ENCODE measurements around the gene CNTNAP5. TPM values are rescaled to one million over a fixed set of nuclear protein-coding genes. Genes with fewer than 3 reads are reported as not detected.

The CNTNAP5 gene
- total and polyA plus RNA-seq, 2 of the 8 experiments (the other 6 are each of a cell fraction or from before 2014, with no cell fraction given): 0.11 to 0.76 TPM

- H3K56ac ChIP-seq (replicated peaks; ENCODE audit: insufficient read length, low read depth, low read length): no peak overlapping the region
- H3K4me1 ChIP-seq (replicated peaks in 1 of 4; ENCODE audit: control insufficient read depth in 3 of 4, insufficient read depth in 4 of 4, low read length in 3 of 4): no peaks in the 10 kb centered on the region
- H3K9me3 ChIP-seq (ENCODE audit: insufficient read depth in 2 of 2, low read depth in 1 of 2, low read length in 1 of 2): no peaks in the 10 kb centered on the region; a peak in 1 of 4 replicates
- no peak overlapping the region for H3K9ac ChIP-seq (replicated peaks in 1 of 4; ENCODE audit: extremely low read depth in 1 of 4, low read depth in 3 of 4, low read length in 3 of 4)
- no peak for FAIRE-seq
- no peak overlapping the region for H3K23ac ChIP-seq (ENCODE audit: insufficient read length)
- no peak overlapping the region for H2AK5ac ChIP-seq (ENCODE audit: low read depth, low read length)
- no peaks in the 10 kb centered on the region for H3K36me3 ChIP-seq (ENCODE audit: control insufficient read depth in 2 of 4, insufficient read depth in 4 of 4, low read length in 3 of 4)
- H3K18ac ChIP-seq (ENCODE audit: extremely low read depth, low read length): no peak overlapping the region
- H2AFZ ChIP-seq (ENCODE audit: low read length): no peak overlapping the region
- H3K79me1 ChIP-seq (ENCODE audit: low read depth, low read length): no peaks in the 10 kb centered on the region
- H2BK20ac ChIP-seq (ENCODE audit: low read length): no peak overlapping the region
- H4K5ac ChIP-seq (ENCODE audit: insufficient read length, low read depth, low read length): no peak overlapping the region
- no peak overlapping the region for H3K14ac ChIP-seq (ENCODE audit: insufficient read length)
- ChIA-PET POLR2A (ENCODE audit: partially characterized antibody) (no interaction called here), CTCF (ENCODE audit: partially characterized antibody) (interaction anchor here (0.7 kb wide), 1 partner anchor 27 kb away, joined by 3 read pairs; no protein-coding TSS in a partner anchor)
- H3K4me3 ChIP-seq (ENCODE audit: extremely low read depth in 1 of 4, insufficient read depth in 2 of 4, low read depth in 3 of 4, low read length in 4 of 4): no peak overlapping the region
- no peak overlapping the region for H3K4ac ChIP-seq (replicated peaks; ENCODE audit: insufficient read length, low read depth, low read length)
- H2BK15ac ChIP-seq (ENCODE audit: low read length): no peak overlapping the region
- no peak overlapping the region for H3K4me2 ChIP-seq (ENCODE audit: insufficient read depth in 1 of 2, low read depth in 2 of 2, low read length in 2 of 2)
- WGBS, 2 experiments (ENCODE audit: extremely low coverage in 1 of 2, insufficient coverage in 1 of 2, insufficient read length in 1 of 2, insufficient replicate concordance in 2 of 2, low coverage in 1 of 2, low lambda C conversion rate in 2 of 2, missing lambda C conversion rate in 1 of 2): 93% methylated on average over 2 of the region's 2 CpGs; no CpG with 5 or more reads in 1 of the 2 experiments
- no peak for DNase-seq (ENCODE audit: low read depth in 1 of 2, low spot score in 2 of 2)
- H4K8ac ChIP-seq (ENCODE audit: extremely low read depth, insufficient read depth, low read length): no peak overlapping the region
- no peak overlapping the region for H2BK120ac ChIP-seq (replicated peaks; ENCODE audit: low read depth, low read length)
- no peaks in the 10 kb centered on the region for H3K23me2 ChIP-seq (ENCODE audit: low read depth, low read length)
- H3K79me2 ChIP-seq (ENCODE audit: control insufficient read depth in 1 of 2, insufficient read depth in 2 of 2, low read length in 2 of 2): no peaks in the 10 kb centered on the region
- H3K27ac ChIP-seq (ENCODE audit: low read depth, low read length): no peak overlapping the region
- H3K27me3 ChIP-seq (replicated peaks in 1 of 4; ENCODE audit: control insufficient read depth in 3 of 4, extremely low read depth in 1 of 4, insufficient read depth in 3 of 4, low read length in 3 of 4): no peaks in the 10 kb centered on the region
- H4K20me1 ChIP-seq (replicated peaks in 1 of 2; ENCODE audit: control insufficient read depth in 1 of 2, insufficient read depth in 2 of 2, low read length in 2 of 2): no peaks in the 10 kb centered on the region
- no peak overlapping the region for H2BK12ac ChIP-seq (ENCODE audit: low read depth, low read length)
- no peak overlapping the region for H2BK5ac ChIP-seq (ENCODE audit: low read depth, low read length)
- H4K91ac ChIP-seq (replicated peaks; ENCODE audit: insufficient read length, low read length): no peak overlapping the region
- TF ChIP-seq CTBP2 (IDR thresholded peaks at IDR 0.05; ENCODE audit: borderline replicate concordance, insufficient read depth, insufficient read length, low read length): no peak
- TF ChIP-seq GTF2F1 (IDR thresholded peaks at IDR 0.05; ENCODE audit: borderline replicate concordance, low read depth, low read length): no peak
- no peak for TF ChIP-seq RNF2 (IDR thresholded peaks at IDR 0.05; ENCODE audit: borderline replicate concordance, low read depth, low read length, missing control alignments, poor library complexity, severe bottlenecking)
- no peak for TF ChIP-seq HDAC6 (IDR thresholded peaks at IDR 0.05; ENCODE audit: low read depth, low read length)
- no peak for TF ChIP-seq PHF8 (conservative IDR thresholded peaks at IDR 0.05; ENCODE audit: low read depth, low read length)
- no peak for TF ChIP-seq POLR2AphosphoS5 (IDR thresholded peaks at IDR 0.05; ENCODE audit: low read depth, low read length)
- TF ChIP-seq TAF1 (IDR thresholded peaks at IDR 0.05; ENCODE audit: low read depth, low read length): no peak
- TF ChIP-seq SIN3A (conservative IDR thresholded peaks at IDR 0.05 in 1 of 2, IDR thresholded peaks at IDR 0.05 in 1 of 2; ENCODE audit: low read depth in 1 of 2, low read length in 2 of 2): no peak
- no peak for TF ChIP-seq CHD1 (IDR thresholded peaks at IDR 0.05; ENCODE audit: low read depth, low read length)
- no peak for TF ChIP-seq RAD21 (IDR thresholded peaks at IDR 0.05 in 1 of 2, conservative IDR thresholded peaks at IDR 0.05 in 1 of 2; ENCODE audit: low read depth in 2 of 2, low read length in 2 of 2)
- no peak for TF ChIP-seq CREB1 (IDR thresholded peaks at IDR 0.05)
- TF ChIP-seq ZNF274 (IDR thresholded peaks at IDR 0.05; ENCODE audit: borderline replicate concordance, extremely low read depth, low read length): no peak
- TF ChIP-seq EP300 (IDR thresholded peaks at IDR 0.05; ENCODE audit: borderline replicate concordance in 1 of 2, low read depth in 2 of 2, low read length in 2 of 2): no peak
- no peak for TF ChIP-seq SP1 (IDR thresholded peaks at IDR 0.05; ENCODE audit: low read depth, low read length)
These were observed 812.4 kb downstream of the CNTNAP5 start for GRCh38 chr2:124837496-124837895.

Measured in H1 (cell line).